GM19239 (cell line): ENCODE data around the gene MAN2A2.
A peak's percentile ranks its signal among the peaks of the same experiment; 100 is the strongest.

ENCODE experiments used
- DNase-seq: peaks from one replicate; pipeline ENCODE4 v3.0.0; 2011; ENCODE audit warnings: low spot score; ENCODE audit not compliant: insufficient read length
- FAIRE-seq: peaks from 2 replicates; lab custom pipeline; 2011; peaks lifted over from hg19 to GRCh38; lab: Jason Lieb, UNC

Gene MAN2A2

DNA sequence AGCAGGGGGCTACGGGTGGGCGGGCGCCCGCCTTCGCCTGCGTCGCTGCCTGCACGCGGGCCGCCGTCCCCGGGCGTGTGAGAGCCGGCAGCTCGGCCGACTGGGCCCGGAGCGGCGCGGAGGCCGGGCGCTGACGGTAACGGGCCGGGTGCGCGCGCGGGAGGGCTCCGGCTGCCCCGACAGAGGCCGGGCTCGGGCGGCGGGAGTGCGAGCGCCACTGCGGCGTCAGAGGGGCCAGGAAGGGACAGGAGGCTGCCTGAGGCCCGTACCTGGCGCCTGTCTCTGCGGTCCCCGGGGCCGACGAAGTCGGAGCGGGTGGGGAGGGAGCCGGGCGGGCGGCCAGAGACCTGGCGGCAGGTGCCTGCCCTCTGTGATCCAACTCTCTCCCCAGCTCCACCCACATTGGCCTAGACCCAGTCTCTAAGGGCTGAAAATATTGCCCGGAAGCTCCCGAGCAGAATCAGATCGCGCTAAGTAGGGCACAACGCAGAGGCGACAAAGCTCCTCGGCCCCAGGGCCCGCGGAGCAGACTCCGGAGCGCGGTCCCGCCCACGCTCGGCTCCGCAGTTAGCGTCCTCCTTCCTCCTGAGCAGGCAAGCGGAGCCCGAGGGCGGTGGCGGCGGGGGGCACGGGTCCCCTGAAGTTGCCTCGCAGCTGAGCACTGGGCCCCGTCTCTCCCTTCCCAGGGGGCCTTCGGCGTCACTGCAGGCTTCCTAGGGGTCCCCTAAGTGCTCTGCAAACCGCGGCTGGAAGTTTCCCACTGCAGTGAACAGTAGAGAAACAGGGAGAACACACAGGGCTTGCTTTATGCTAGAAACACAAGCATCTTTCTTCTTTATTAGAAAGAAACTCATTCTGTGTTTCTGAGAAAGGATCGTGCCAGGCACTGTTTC lies at the start of gene MAN2A2:
Gene MAN2A2 (plus strand): TSS at position 463 of the 893 bp plus-strand sequence. CDS start 906 bp downstream, outside the sequence.
- FAIRE-seq (no peak), DNase-seq (peak; percentile 91)

GRCh38 chr15:90855139-90855538 lies 48.0 kb upstream of the MAN2A2 start:
- FAIRE-seq (no peak), DNase-seq (no peak)

GRCh38 chr15:90857337-90857736 lies 45.8 kb upstream of the MAN2A2 start:
- DNase-seq (no peak), FAIRE-seq (no peak)

GRCh38 chr15:90857883-90858443 lies 45.1 kb upstream of the MAN2A2 start:
- DNase-seq (no peak), FAIRE-seq (no peak)

GRCh38 chr15:90859234-90860131 lies 43.6 kb upstream of the MAN2A2 start:
- DNase-seq = no peak
- no peak for FAIRE-seq

DNA sequence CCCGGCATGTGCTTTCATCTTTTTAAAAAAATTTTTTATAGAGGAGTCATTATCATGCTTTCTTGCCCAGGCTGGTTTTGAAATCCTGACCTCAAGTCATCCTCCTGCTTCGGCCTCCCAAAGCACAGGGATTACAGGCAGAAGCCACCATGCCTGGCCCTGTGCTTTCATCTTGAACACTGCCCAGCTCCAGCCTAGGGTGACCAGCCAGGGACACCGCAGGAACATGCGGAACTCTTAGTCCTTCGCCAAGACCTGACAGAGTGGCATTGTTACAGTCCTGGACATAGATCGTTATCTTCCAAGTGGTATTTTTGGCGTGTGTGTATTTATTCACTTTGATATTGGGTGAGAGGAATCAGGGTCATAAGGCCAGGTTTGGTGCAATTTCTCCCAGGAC lies 42.7 kb upstream of the MAN2A2 start:
- no peak for FAIRE-seq
- no peak for DNase-seq

- DNase-seq = no peak
Observed at GRCh38 chr15:90860942-90861675, 42.0 kb upstream of the MAN2A2 start.

DNA sequence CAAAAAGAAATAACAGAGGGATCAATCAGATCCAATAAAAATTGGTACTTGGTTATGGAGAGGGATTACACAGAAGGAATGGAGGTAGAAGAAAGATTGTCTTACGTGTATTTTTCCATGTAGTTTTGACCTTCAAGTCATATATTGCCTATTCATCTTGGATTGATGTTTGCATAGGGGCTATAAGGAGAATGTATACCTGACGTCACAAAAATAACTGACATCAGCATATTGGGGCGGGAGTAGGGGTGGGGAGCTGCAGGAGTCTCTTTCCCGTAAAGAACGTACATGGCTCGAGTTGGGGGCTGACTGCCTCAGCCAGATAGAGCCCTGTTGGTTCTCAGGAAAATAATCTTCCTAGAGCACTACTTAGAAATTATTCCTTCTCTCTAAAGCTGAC lies 40.6 kb upstream of the MAN2A2 start:
- FAIRE-seq (no peak), DNase-seq (no peak)

More at GRCh38 chr15:90860942-90861675, 42.0 kb upstream of the MAN2A2 start:
- FAIRE-seq = no peak

DNA sequence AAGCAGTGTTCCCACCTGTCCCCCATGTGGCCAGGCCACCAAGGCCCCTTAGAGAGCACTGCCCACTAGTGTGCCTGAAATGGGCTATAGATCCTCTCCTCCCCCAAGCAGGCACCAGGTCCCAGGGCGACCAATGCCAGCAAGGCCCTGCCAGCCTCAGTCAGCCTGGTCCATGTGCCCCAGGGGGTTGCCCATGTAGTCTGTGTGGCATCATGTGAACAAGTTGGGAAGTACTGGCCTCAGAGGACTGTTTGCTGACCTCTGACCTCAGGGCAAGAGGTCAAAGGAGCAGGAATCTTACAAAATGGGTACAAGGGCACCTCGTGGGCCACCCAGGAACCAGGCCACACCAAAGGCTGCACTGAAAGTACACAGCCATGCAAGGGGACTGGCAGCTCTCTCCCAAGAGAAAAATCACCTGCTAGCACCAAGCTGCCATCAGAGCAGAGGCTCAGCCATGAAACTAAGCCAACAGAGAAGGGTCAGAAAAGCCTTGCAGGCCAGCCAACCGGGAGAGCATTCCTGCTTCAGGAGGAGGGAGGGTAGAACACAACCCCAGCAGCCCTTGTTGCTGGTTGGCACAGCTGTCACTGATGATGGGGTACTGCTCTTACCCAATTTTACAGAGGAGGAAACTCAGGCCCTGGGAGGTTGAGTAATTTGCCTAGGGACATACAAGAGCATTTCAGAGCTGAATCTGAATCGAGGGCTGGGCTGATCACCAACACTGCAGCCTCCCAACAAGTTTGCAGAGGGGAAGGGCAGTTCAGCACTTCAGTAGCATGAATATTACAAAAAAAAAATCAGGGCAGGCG lies 39.9 kb upstream of the MAN2A2 start:
- DNase-seq = no peak

GRCh38 chr15:90863987-90864386 lies 39.1 kb upstream of the MAN2A2 start:
- no peak for FAIRE-seq

More for the DNA sequence above, 39.9 kb upstream of the MAN2A2 start:
- no peak for FAIRE-seq

DNA sequence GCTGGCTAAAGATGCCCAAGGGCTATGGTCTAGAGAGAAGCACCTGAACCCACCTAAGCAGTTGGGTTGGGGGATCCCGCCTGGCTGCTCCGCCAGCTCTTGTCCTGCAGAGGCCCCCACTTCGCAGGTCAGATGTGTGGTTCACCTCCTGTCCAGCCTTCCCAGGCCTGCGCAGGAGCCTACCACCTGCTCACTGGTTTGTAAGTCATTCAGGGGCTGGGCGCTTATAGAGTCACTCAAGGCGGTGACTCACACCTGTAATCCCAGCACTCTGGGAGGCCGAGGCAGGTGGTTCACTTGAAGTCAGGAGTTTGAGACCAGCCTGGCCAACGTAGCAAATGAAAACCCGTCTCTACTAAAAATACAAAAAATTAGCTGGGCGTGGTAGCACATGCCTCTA lies 38.6 kb upstream of the MAN2A2 start:
- no peak for DNase-seq
- FAIRE-seq = no peak

More at GRCh38 chr15:90863987-90864386, 39.1 kb upstream of the MAN2A2 start:
- DNase-seq = no peak

DNA sequence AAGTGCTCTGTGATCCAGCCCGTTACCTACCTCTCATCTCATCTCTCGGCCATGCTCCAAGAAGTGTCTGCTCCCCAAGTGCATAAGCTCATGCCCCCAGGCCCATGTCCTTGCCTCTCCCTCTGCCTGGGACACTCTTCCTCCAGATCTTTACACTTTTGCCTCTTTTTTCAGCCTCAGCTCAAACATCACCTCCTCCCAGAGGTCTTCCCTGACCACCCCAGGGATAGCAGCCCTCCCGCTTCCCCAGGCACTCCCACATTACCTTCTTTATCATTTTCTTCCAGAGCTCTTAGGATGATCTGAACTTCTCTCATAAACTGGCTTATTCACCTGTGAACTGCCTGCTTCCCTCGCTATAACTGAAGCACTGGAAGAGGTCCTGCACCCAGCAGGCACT lies 37.4 kb upstream of the MAN2A2 start:
- no peak for DNase-seq
- FAIRE-seq = no peak

GRCh38 chr15:90866161-90866715 lies 36.9 kb upstream of the MAN2A2 start:
- no peak for DNase-seq
- no peak for FAIRE-seq

DNA sequence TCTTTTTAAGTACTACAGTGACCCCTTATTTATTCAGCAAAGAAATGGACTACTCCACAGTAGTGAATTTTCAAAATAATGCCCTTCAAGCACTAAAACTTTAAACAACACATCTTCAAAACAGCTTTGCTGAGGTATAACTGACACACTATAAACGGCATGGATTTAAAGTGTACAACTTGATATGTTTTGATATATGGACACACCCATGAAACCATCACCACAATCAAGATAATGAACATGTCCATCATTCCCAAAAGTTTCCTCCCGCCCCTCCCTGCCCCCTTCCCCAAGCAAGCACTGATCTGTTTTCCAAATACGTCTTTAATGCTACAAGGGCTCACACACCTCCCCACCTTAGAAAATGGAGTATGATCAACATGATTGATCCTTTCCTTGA lies 36.3 kb upstream of the MAN2A2 start:
- no peak for DNase-seq
- no peak for FAIRE-seq

DNA sequence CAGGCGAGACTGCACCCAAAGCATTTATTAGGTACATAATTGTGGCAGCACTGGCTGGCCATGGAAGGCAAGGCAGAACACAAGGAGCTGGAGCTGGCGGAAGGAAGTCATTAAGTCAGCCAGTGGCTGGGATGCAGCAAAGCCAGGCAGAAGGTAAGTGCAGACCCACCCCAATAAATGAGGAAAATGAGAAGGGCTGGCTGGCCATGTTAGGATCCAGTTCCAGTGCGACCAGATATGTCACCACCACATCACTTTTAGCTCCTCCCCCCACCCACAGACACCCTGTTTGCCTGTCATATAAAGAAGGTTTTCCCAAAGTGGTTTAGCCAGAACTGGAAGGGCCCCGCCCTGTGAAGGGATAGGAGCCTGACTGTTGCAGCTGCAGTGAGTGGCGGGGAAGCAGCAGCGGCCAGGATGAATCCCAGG lies 34.8 kb upstream of the MAN2A2 start, which contains the start of gene FURIN:
Gene FURIN (plus strand): TSS at position 328 of the 429 bp plus-strand sequence. CDS start 7,153 bp downstream, outside the sequence.
- DNase-seq = no peak
- FAIRE-seq = no peak

DNA sequence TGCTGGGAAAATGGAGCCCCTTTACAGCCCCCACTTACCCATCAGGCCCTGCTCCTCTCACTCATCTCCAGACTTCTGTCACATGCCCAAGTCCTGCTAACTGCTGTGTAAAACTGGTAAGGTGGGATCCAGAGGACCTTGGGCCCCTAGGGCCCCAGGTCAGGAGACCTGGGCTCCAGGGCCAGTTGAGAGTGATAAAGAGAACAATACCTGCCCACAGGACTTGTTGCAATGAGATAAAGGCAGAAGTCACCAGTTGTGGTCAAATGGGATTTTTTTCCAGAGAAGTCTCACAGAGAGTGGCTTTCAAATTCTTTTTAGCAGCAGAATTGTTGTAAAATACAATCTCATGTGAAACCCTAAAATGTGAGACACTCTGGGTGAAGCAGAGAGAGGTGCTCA lies 34.0 kb upstream of the MAN2A2 start:
- DNase-seq (no peak), FAIRE-seq (no peak)

DNA sequence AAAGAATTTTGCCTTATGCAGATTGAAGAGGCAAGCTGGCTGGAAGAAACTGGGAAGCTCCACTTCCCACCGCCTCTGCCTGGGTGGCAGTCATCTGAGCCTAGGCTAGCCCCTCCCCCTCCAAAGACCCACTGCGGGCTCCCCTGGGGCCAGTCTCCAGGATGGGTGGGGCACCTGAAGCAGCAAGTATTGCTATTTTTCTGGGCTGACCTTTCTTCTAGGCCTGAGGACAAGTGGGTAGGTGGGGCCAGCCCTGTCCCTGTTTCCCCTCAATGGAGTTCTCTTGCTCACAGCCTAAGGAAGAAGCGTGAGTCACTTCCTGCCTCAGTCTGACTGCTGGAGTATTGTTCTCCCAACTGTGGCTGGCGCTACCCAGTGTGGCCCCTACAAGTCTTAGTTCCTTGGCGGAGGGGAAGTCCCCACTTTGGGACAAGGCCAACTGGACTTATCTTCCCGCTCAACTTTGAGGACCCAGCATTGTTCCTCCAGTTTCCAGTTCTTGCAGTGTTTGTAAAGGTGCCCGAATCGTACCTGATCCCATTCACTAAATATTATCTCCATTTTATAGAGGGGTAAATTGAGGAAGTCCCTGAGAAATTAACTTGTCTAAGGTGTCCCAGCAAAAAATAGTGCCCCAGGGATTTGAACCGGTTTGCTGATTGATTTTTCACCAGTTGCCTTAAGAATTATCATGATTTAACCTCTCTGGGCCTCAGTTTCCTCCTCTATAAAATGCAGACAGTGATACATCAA lies 33.3 kb upstream of the MAN2A2 start:
- DNase-seq = no peak
- FAIRE-seq = no peak
